Natural killer cell treated with Interleukin-12 subunit alpha and Interleukin-12 subunit beta and Interleukin-15 and Interleukin-18, amount 100 ng/mL, for 72 hours (primary cell): ENCODE results near the gene NUDT14. TPM values are rescaled to one million over a fixed set of nuclear protein-coding genes. Genes with fewer than 3 reads are reported as not detected.

Experiments used
- ATAC-seq, 2 donors: fragments of 150-1000 bp; cut with Tn5 transposase in 1 of 2; sonication (Bioruptor Pico), chemical (Tn5 transposase) in 1 of 2; 2 replicates each; pipeline ENCODE4 v1.10.0; 2021
- DNase-seq: peaks from one replicate; pipeline ENCODE4 v3.0.0; 2022; ENCODE audit warnings: low spot score
- H3K27ac Mint-ChIP-seq, 2 donors: 1 replicate in 1 of 2; 2 replicates in 1 of 2; pipeline ENCODE4 v1.8.0; 2022; ENCODE audit warnings: mixed read lengths in 2 of 2, mild to moderate bottlenecking in 1 of 2, moderate library complexity in 1 of 2
- H3K27me3 Mint-ChIP-seq, 2 donors: 1 replicate in 1 of 2; 2 replicates in 1 of 2; pipeline ENCODE4 v1.8.0; 2022; ENCODE audit warnings: mixed read lengths in 2 of 2
- H3K36me3 Mint-ChIP-seq: one replicate; pipeline ENCODE4 v1.8.0; 2022; ENCODE audit warnings: mixed read lengths
- H3K4me1 Mint-ChIP-seq, 2 donors: 1 replicate in 1 of 2; 2 replicates in 1 of 2; pipeline ENCODE4 v1.8.0; 2022; ENCODE audit warnings: low read depth in 2 of 2, mixed read lengths in 2 of 2, mild to moderate bottlenecking in 1 of 2
- H3K4me3 Mint-ChIP-seq: one replicate; pipeline ENCODE4 v1.8.0; 2022; ENCODE audit warnings: mixed read lengths
- H3K9me3 Mint-ChIP-seq: 2 replicates; pipeline ENCODE4 v1.8.0; 2022; ENCODE audit warnings: mixed read lengths
- total RNA-seq, 2 donors: library from RNA; stranded (reverse); gene quantifications; one replicate each; pipeline ENCODE4 v1.2.3, GENCODE V29; 2022

NUDT14 gene
- total RNA-seq, 2 donors from 2014 or later = 10.2 to 23.4 TPM

- no peak overlapping the region for H3K27ac Mint-ChIP-seq
- no peak overlapping the region for H3K4me3 Mint-ChIP-seq
- H3K9me3 Mint-ChIP-seq = no peaks in the 10 kb centered on the region
- DNase-seq (no peak), ATAC-seq (no peak)
- H3K27me3 Mint-ChIP-seq = no peaks in the 10 kb centered on the region
- H3K36me3 Mint-ChIP-seq = no peaks in the 10 kb centered on the region
- no peaks in the 10 kb centered on the region for H3K4me1 Mint-ChIP-seq
Observed at GRCh38 chr14:105207996-105208737, 27.1 kb upstream of the NUDT14 start.

GRCh38 chr14:105207460-105207901 lies 26.4 kb upstream of the NUDT14 start:
- Mint-ChIP-seq H3K9me3 (no peaks in the 10 kb centered on the region), H3K27ac (no peak overlapping the region), H3K4me3 (no peak overlapping the region), H3K4me1 (no peaks in the 10 kb centered on the region), H3K27me3 (no peaks in the 10 kb centered on the region), H3K36me3 (no peaks in the 10 kb centered on the region)
- no peak for DNase-seq
- ATAC-seq = no peak

GRCh38 chr14:105206873-105207272 lies 25.8 kb upstream of the NUDT14 start:
- Mint-ChIP-seq H3K27ac (no peak overlapping the region), H3K27me3 (no peaks in the 10 kb centered on the region), H3K4me3 (no peak overlapping the region), H3K4me1 (no peaks in the 10 kb centered on the region), H3K36me3 (no peaks in the 10 kb centered on the region), H3K9me3 (no peaks in the 10 kb centered on the region)
- DNase-seq (no peak), ATAC-seq (no peak)

- H3K27ac Mint-ChIP-seq = no peak overlapping the region
- peaks cover 0 to 2% of the 10 kb centered on the region in 2 donors for H3K27me3 Mint-ChIP-seq
- H3K36me3 Mint-ChIP-seq = no peaks in the 10 kb centered on the region
- ATAC-seq (no peak), DNase-seq (no peak)
- no peaks in the 10 kb centered on the region for H3K4me1 Mint-ChIP-seq
- H3K9me3 Mint-ChIP-seq = no peaks in the 10 kb centered on the region
- H3K4me3 Mint-ChIP-seq = no peak overlapping the region
Observed at GRCh38 chr14:105205673-105206208, 24.6 kb upstream of the NUDT14 start.

- H3K9me3 Mint-ChIP-seq = no peaks in the 10 kb centered on the region
- peaks cover 0 to 2% of the 10 kb centered on the region in 2 donors for H3K27me3 Mint-ChIP-seq
- H3K27ac Mint-ChIP-seq = no peak overlapping the region
- no peak for ATAC-seq
- no peak for DNase-seq
- no peaks in the 10 kb centered on the region for H3K4me1 Mint-ChIP-seq
- no peak overlapping the region for H3K4me3 Mint-ChIP-seq
- H3K36me3 Mint-ChIP-seq = no peaks in the 10 kb centered on the region
Observed at GRCh38 chr14:105204931-105205672, 24.0 kb upstream of the NUDT14 start.

GRCh38 chr14:105204206-105204930 lies 23.3 kb upstream of the NUDT14 start:
- Mint-ChIP-seq H3K4me1 (peaks cover 0 to 3% of the 10 kb centered on the region in 2 donors), H3K36me3 (no peaks in the 10 kb centered on the region), H3K4me3 (no peak overlapping the region), H3K27me3 (peaks cover 5 to 7% of the 10 kb centered on the region in 2 donors), H3K27ac (no peak overlapping the region), H3K9me3 (no peaks in the 10 kb centered on the region)
- ATAC-seq (no peak), DNase-seq (no peak)

GRCh38 chr14:105203701-105204100 lies 22.6 kb upstream of the NUDT14 start:
- no peak for DNase-seq
- no peak overlapping the region for H3K4me3 Mint-ChIP-seq
- no peak for ATAC-seq
- H3K4me1 Mint-ChIP-seq = peaks cover 0 to 9% of the 10 kb centered on the region in 2 donors
- no peaks in the 10 kb centered on the region for H3K36me3 Mint-ChIP-seq
- no peaks in the 10 kb centered on the region for H3K9me3 Mint-ChIP-seq
- peaks cover 12% of the 10 kb centered on the region in 2 donors for H3K27me3 Mint-ChIP-seq
- no peak overlapping the region for H3K27ac Mint-ChIP-seq

- no peaks in the 10 kb centered on the region for H3K36me3 Mint-ChIP-seq
- H3K27me3 Mint-ChIP-seq = peaks cover 14 to 15% of the 10 kb centered on the region in 2 donors
- DNase-seq (no peak), ATAC-seq (peak; percentile 47 to 66)
- H3K27ac Mint-ChIP-seq = no peak overlapping the region
- peaks cover 0 to 11% of the 10 kb centered on the region in 2 donors for H3K4me1 Mint-ChIP-seq
- no peak overlapping the region for H3K4me3 Mint-ChIP-seq
- H3K9me3 Mint-ChIP-seq = no peaks in the 10 kb centered on the region
Observed at GRCh38 chr14:105203057-105203531, 22.0 kb upstream of the NUDT14 start.

- Mint-ChIP-seq H3K27me3 (peaks cover 14 to 16% of the 10 kb centered on the region in 2 donors), H3K4me3 (no peak overlapping the region), H3K4me1 (peaks cover 0 to 12% of the 10 kb centered on the region in 2 donors), H3K27ac (no peak overlapping the region), H3K36me3 (no peaks in the 10 kb centered on the region), H3K9me3 (no peaks in the 10 kb centered on the region)
- DNase-seq = no peak
- ATAC-seq = no peak
Observed at GRCh38 chr14:105201925-105202513, 20.9 kb upstream of the NUDT14 start.

GRCh38 chr14:105201156-105201924 lies 20.2 kb upstream of the NUDT14 start:
- no peaks in the 10 kb centered on the region for H3K9me3 Mint-ChIP-seq
- peaks cover 0 to 12% of the 10 kb centered on the region in 2 donors for H3K4me1 Mint-ChIP-seq
- peaks cover 14 to 16% of the 10 kb centered on the region in 2 donors for H3K27me3 Mint-ChIP-seq
- no peak overlapping the region for H3K27ac Mint-ChIP-seq
- no peak overlapping the region for H3K4me3 Mint-ChIP-seq
- ATAC-seq = no peak
- H3K36me3 Mint-ChIP-seq = no peaks in the 10 kb centered on the region
- DNase-seq = no peak

GRCh38 chr14:105200641-105201040 lies 19.5 kb upstream of the NUDT14 start:
- no peak for ATAC-seq
- H3K36me3 Mint-ChIP-seq = no peaks in the 10 kb centered on the region
- H3K27me3 Mint-ChIP-seq = peaks cover 14 to 17% of the 10 kb centered on the region in 2 donors
- no peak for DNase-seq
- H3K4me3 Mint-ChIP-seq = no peak overlapping the region
- no peak overlapping the region for H3K27ac Mint-ChIP-seq
- peaks cover 0 to 13% of the 10 kb centered on the region in 2 donors for H3K4me1 Mint-ChIP-seq
- H3K9me3 Mint-ChIP-seq = no peaks in the 10 kb centered on the region

- DNase-seq = no peak
- H3K27me3 Mint-ChIP-seq = peaks cover 14 to 21% of the 10 kb centered on the region in 2 donors
Observed at GRCh38 chr14:105200074-105200473, 19.0 kb upstream of the NUDT14 start.

More at GRCh38 chr14:105200074-105200473, 19.0 kb upstream of the NUDT14 start:
- no peaks in the 10 kb centered on the region for H3K9me3 Mint-ChIP-seq
- H3K4me1 Mint-ChIP-seq = peaks cover 0 to 15% of the 10 kb centered on the region in 2 donors
- no peak overlapping the region for H3K4me3 Mint-ChIP-seq
- no peaks in the 10 kb centered on the region for H3K36me3 Mint-ChIP-seq
- ATAC-seq = no peak
- H3K27ac Mint-ChIP-seq = no peak overlapping the region
